ENCODE measurements around the gene SLC30A7. TPM values are rescaled to one million over a fixed set of nuclear protein-coding genes. Genes with fewer than 3 reads are reported as not detected.

SLC30A7 gene
- total RNA-seq, 1 donor from 2014 or later: 12.5 TPM

DNA sequence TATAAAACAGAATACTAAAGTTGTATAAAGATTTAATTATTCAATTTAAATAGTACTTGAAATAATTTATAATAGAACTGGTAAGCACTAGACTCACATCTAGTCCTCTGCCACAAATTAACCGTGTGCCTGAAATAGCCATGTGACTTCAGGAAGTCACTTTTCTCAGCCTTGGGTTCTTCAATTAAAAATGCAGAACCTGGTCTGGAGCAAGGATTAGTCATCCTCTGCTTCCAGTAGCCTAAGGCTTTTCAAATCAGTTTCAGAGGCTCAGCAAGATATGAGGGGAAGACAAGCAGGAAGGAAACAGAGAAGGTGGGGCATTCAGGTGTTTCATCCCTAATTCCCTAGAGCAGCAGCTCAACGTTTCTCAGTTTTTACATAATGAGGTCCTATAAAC, 106.7 kb downstream of the SLC30A7 start:
- DNase-seq (ENCODE audit: low read depth): no peak
- H3K4me3 ChIP-seq (ENCODE audit: low read depth, low read length): no peak overlapping the region
- TF ChIP-seq, protein P1, sequence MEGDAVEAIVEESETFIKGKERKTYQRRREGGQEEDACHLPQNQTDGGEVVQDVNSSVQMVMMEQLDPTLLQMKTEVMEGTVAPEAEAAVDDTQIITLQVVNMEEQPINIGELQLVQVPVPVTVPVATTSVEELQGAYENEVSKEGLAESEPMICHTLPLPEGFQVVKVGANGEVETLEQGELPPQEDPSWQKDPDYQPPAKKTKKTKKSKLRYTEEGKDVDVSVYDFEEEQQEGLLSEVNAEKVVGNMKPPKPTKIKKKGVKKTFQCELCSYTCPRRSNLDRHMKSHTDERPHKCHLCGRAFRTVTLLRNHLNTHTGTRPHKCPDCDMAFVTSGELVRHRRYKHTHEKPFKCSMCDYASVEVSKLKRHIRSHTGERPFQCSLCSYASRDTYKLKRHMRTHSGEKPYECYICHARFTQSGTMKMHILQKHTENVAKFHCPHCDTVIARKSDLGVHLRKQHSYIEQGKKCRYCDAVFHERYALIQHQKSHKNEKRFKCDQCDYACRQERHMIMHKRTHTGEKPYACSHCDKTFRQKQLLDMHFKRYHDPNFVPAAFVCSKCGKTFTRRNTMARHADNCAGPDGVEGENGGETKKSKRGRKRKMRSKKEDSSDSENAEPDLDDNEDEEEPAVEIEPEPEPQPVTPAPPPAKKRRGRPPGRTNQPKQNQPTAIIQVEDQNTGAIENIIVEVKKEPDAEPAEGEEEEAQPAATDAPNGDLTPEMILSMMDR (conservative IDR thresholded peaks at IDR 0.05; ENCODE audit: low read depth, low read length): no peak

DNA sequence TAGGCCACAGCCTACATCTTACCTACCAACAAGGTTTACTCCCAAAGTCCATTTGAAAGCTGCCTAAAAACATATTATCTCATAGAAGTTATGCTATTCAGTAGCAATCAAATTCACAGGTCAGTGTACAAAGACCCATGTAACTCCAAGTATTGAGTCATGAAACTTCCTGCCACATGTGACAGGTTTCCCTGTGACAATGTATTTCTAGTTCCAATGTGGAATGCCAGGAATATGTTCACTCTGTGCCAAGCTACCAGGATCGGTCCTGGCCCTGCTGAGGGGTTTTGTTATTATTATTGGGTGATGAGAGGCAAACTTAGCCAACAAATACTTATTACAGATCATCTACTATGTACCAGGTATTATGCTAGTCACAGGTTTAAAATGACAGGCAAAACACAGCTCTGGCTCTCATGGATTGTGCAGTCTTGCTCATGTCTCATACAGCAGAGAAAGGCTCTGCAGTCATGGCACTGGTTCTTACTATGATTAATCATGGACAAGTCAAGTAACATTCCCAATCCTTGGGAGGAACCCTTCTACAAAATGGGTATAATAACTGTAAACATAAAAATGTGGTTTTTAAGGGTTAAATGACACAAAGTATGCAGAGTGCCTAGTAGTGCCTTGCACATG, 107.2 kb downstream of the SLC30A7 start:
- TF ChIP-seq, protein P1 (conservative IDR thresholded peaks at IDR 0.05; ENCODE audit: low read depth, low read length): no peak
- no peak for DNase-seq (ENCODE audit: low read depth)
- H3K4me3 ChIP-seq (ENCODE audit: low read depth, low read length): no peak overlapping the region

DNA sequence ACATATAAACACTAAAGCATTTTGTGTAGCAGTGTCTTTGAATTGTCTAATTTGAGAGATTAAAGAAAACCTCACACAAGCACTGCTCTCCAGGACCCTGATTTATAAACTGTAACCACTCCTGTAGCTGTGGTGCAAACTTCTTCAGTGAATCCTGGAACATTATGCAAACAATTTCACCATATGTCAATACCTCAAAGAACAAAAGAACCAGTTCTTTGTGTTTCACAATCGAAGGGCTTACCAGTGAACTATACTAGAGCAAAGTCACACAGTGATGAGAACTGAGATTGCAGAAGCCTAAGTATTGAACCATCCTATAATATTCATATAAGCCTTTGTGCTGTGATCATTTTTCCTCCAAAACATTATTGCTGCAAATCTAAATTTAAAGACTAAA, 108.2 kb downstream of the SLC30A7 start:
- TF ChIP-seq, protein P1 (conservative IDR thresholded peaks at IDR 0.05; ENCODE audit: low read depth, low read length): no peak
- DNase-seq (ENCODE audit: low read depth): no peak
- H3K4me3 ChIP-seq (ENCODE audit: low read depth, low read length): no peak overlapping the region

DNA sequence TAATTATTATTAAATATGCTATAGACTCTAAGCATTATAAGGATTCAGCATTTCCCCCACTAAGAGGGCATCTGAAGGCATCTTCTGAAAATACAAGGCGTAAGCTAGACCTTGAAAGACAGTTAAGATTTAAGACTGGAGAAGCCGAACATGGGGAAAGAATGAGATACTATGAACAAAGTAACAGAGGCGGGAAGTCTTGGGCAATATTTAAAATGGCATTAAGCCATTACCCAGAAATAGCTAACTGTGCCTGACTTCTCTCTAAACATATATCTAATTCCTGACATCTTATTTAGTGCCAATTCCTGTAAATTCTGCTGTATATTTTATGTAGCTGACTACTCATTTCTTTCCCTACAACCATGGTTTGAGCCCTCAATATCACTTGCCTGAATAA, 108.8 kb downstream of the SLC30A7 start:
- TF ChIP-seq, protein P1 (conservative IDR thresholded peaks at IDR 0.05; ENCODE audit: low read depth, low read length): no peak
- H3K4me3 ChIP-seq (ENCODE audit: low read depth, low read length): no peak overlapping the region
- DNase-seq (ENCODE audit: low read depth): no peak

DNA sequence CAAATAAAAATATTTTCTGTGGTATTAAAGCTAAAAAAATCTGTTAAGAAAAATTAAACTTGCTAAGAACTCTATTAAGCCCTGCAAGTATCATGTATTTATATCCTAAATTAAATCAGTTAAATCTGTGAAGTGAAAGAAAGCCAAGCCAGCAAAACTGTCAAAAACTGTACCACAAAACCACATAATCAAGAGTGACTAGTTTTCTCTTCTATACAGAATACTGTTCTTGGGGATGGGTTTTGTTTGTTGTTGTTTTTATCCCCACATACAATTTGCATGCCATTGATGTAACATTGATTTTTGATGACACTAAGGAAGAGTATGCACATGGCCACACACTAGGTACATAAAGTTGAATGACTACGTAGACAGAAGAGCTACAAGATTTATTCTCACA, 109.3 kb downstream of the SLC30A7 start:
- TF ChIP-seq, protein P1 (conservative IDR thresholded peaks at IDR 0.05; ENCODE audit: low read depth, low read length): no peak
- H3K4me3 ChIP-seq (ENCODE audit: low read depth, low read length): no peak overlapping the region
- DNase-seq (ENCODE audit: low read depth): no peak

DNA sequence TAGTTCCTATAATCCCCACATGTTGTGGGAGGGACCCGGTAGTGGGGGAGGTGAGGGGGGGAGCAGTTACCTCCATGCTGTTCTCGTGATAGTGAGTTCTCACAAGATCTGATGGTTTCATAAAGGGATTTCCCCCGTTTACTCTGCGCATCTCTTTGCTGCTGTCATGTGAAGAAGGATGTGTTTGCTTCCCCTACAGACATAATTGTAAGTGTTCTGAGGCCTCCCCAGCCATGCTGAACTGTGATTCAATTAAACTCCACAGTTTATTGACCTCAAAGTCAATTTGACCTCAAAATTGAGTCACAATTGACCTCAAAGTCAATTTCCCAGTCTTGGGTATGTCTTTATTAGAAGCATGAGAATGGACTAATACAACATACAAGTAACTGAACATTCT, 110.0 kb downstream of the SLC30A7 start:
- DNase-seq (ENCODE audit: low read depth): no peak
- TF ChIP-seq, protein P1 (conservative IDR thresholded peaks at IDR 0.05; ENCODE audit: low read depth, low read length): no peak

DNA sequence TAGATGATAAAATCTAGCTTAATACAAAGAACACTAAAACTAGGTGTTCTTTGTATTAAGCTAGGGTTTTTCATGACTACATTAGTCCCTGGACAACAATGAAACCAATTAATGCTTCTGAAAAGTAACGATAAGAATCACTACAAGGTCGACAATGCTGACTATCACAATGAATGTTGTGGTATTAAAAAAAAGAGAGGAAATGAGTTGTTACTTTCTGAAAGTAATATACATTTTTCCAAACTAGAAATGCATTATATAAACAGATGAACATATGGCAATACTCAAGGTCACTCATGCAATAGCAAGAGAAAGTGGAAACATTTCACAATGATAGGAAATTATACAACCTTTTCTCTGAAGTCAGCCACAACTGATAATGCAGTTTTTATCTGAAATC, 110.7 kb downstream of the SLC30A7 start:
- no peak overlapping the region for H3K4me3 ChIP-seq (ENCODE audit: low read depth, low read length)
- DNase-seq (ENCODE audit: low read depth): no peak
- TF ChIP-seq, protein P1 (conservative IDR thresholded peaks at IDR 0.05; ENCODE audit: low read depth, low read length): no peak

More for the DNA sequence above, 110.0 kb downstream of the SLC30A7 start:
- no peak overlapping the region for H3K4me3 ChIP-seq (ENCODE audit: low read depth, low read length)

Measured in epithelial cell of proximal tubule (primary cell).